ENCODE data around the gene IPO8. TPM values are rescaled to one million over a fixed set of nuclear protein-coding genes. Genes with fewer than 3 reads are reported as not detected.

Gene IPO8
- total RNA-seq, 2 donors from 2014 or later, result 63.9 to 65.5 TPM

- intact Hi-C loops (cut with DNase I, micrococcal nuclease), result no loop called here
- DNase-seq (peak; percentile 37 to 64), ATAC-seq (peak; percentile 62)
Measured at GRCh38 chr12:30694412-30695198, 1.1 kb downstream of the IPO8 start.

- no peak for DNase-seq
- ATAC-seq, result no peak
- intact Hi-C loops (cut with DNase I, micrococcal nuclease), result no loop called here
Measured at GRCh38 chr12:30692470-30692869, 3.2 kb downstream of the IPO8 start.

GRCh38 chr12:30691122-30691879, 4.4 kb downstream of the IPO8 start:
- no peak for DNase-seq
- no peak for ATAC-seq
- intact Hi-C loops (cut with DNase I, micrococcal nuclease), result no loop called here

GRCh38 chr12:30687265-30687986, 8.2 kb downstream of the IPO8 start:
- intact Hi-C loops (cut with DNase I, micrococcal nuclease), result no loop called here
- DNase-seq, result no peak
- ATAC-seq, result no peak

GRCh38 chr12:30679241-30679640, 16.4 kb downstream of the IPO8 start:
- DNase-seq (no peak), ATAC-seq (no peak)
- intact Hi-C loops (cut with DNase I, micrococcal nuclease), result no loop called here

GRCh38 chr12:30678221-30678620, 17.4 kb downstream of the IPO8 start:
- ATAC-seq (no peak), DNase-seq (no peak)
- intact Hi-C loops (cut with DNase I, micrococcal nuclease), result no loop called here

GRCh38 chr12:30661210-30661609, 34.5 kb downstream of the IPO8 start:
- ATAC-seq, result no peak
- intact Hi-C loops (cut with DNase I, micrococcal nuclease), result no loop called here
- no peak for DNase-seq

GRCh38 chr12:30652034-30652696, 43.5 kb downstream of the IPO8 start:
- ATAC-seq (no peak), DNase-seq (no peak)
- intact Hi-C loops (cut with DNase I, micrococcal nuclease), result no loop called here

- DNase-seq, result no peak
- ATAC-seq, result no peak
- intact Hi-C loops (cut with DNase I, micrococcal nuclease), result no loop called here
Measured at GRCh38 chr12:30646821-30647220, 48.8 kb downstream of the IPO8 start.

- intact Hi-C loops (cut with DNase I, micrococcal nuclease), result no loop called here
- ATAC-seq, result no peak
- DNase-seq, result no peak
Measured at GRCh38 chr12:30643366-30643765, 52.3 kb downstream of the IPO8 start.

- no peak for ATAC-seq
- DNase-seq, result no peak
- intact Hi-C loops (cut with DNase I, micrococcal nuclease), result no loop called here
Measured at GRCh38 chr12:30640392-30640791, 55.3 kb downstream of the IPO8 start.

- ATAC-seq, result no peak
- DNase-seq, result no peak
- intact Hi-C loops (cut with DNase I, micrococcal nuclease), result no loop called here
Measured at GRCh38 chr12:30635385-30635784, 60.3 kb downstream of the IPO8 start.

GRCh38 chr12:30631740-30632139, 63.9 kb downstream of the IPO8 start:
- intact Hi-C loops (cut with DNase I, micrococcal nuclease), result no loop called here
- no peak for ATAC-seq
- no peak for DNase-seq

- no peak for ATAC-seq
Measured at GRCh38 chr12:30630979-30631285, 64.7 kb downstream of the IPO8 start.

GRCh38 chr12:30630076-30630978, 65.3 kb downstream of the IPO8 start:
- intact Hi-C loops (cut with DNase I, micrococcal nuclease), result no loop called here
- ATAC-seq, result no peak
- no peak for DNase-seq

More at GRCh38 chr12:30630979-30631285, 64.7 kb downstream of the IPO8 start:
- intact Hi-C loops (cut with DNase I, micrococcal nuclease), result no loop called here
- no peak for DNase-seq

- intact Hi-C loops (cut with DNase I, micrococcal nuclease), result no loop called here
- ATAC-seq (no peak), DNase-seq (no peak)
Measured at GRCh38 chr12:30626847-30627246, 68.8 kb downstream of the IPO8 start.

- ATAC-seq, result no peak
- no peak for DNase-seq
- intact Hi-C loops (cut with DNase I, micrococcal nuclease), result no loop called here
Measured at GRCh38 chr12:30624009-30624408, 71.7 kb downstream of the IPO8 start.

GRCh38 chr12:30622509-30622908, 73.2 kb downstream of the IPO8 start:
- DNase-seq, result no peak
- intact Hi-C loops (cut with DNase I, micrococcal nuclease), result no loop called here
- ATAC-seq, result no peak
